ENCODE results near the gene DIS3L2. TPM values are rescaled to one million over a fixed set of nuclear protein-coding genes. Genes with fewer than 3 reads are reported as not detected.

DIS3L2 gene
- total RNA-seq, 2 donors from 2014 or later = 39.5 to 42.4 TPM

DNA sequence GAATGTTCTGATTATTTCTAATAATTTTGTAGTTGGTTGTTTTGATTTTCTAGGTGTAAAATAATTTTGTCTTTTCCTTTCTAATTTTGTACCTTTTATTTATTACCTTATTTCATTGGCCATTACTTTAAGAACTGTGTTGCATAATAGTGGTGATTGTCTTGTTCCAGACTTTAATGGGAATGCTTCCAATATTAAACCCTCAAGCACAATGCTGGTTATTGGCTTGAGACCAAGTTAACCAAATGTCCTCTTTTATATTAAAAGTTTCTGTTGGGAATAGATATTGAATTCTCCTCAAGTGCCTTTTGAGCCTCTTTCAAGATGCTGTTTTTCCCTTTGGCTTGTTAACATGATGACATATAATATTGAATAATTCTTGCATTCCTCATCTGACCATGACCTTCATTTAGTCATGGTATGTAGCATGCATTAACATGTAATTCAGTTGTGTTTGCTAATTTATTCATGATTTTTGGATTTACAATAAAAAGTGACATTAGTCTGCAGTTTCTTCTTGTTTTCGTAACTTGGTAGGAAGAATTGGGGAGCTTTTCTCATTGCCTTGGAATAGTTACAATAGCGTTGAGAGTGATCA, 141.7 kb downstream of the DIS3L2 start:
- Histone ChIP-seq H3K4me1 (ENCODE audit: control insufficient read depth, insufficient read depth, low read length) (peaks cover 5% of the 10 kb centered on the region), H3K27me3 (ENCODE audit: control insufficient read depth, insufficient read depth, low read length, poor library complexity, severe bottlenecking) (no peaks in the 10 kb centered on the region), H3K9me3 (ENCODE audit: control insufficient read depth, low read length) (no peaks in the 10 kb centered on the region), H3K27ac (ENCODE audit: low read depth, low read length) (no peak overlapping the region), H3K36me3 (ENCODE audit: control insufficient read depth, insufficient read depth, low read length) (no peaks in the 10 kb centered on the region), H3K4me3 (ENCODE audit: low read length) (no peak overlapping the region), H3K9ac (ENCODE audit: extremely low read depth, low read length, poor library complexity, severe bottlenecking) (no peak overlapping the region)
- no peak overlapping the region for H3K4me3 Mint-ChIP-seq
- no peak for DNase-seq
- peaks cover 11% of the 10 kb centered on the region for H3K4me1 Mint-ChIP-seq
- WGBS, 2 experiments (ENCODE audit: insufficient coverage in 1 of 2, insufficient read length in 1 of 2) = 93 to 100% methylated on average over 2 of the region's 2 CpGs
- no peaks in the 10 kb centered on the region for H3K9me3 Mint-ChIP-seq
- H3K27ac Mint-ChIP-seq = no peak overlapping the region
- TF ChIP-seq CTCF (conservative IDR thresholded peaks at IDR 0.05) = no peak
- no peaks in the 10 kb centered on the region for H3K27me3 Mint-ChIP-seq (ENCODE audit: insufficient read depth)
- no peaks in the 10 kb centered on the region for H3K36me3 Mint-ChIP-seq (ENCODE audit: low read depth)

DNA sequence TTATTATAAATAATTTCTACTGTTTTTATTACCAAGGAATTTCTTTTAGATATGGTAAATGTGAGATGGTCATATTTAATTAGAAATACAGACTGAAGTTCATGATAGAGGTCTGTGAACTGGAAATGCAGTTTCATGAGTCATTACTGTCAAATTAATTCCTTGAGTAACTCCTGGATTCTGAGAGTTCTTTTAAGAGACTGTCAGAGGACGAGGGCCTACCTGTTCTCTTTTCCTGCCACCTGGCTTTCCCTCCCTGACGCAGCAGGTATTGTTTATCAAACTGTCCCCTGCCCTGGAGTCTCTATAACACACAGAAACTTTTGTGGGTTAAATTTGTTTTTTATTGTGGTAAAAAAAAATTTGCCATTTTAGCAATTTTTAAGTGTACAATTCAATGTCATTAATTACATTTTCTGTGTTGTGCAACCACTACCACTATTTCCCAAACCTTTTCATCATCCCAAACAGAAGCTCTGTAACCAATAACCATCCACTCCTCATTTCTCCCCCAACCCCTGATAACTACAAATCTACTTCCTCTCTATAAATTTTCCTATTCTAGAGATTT, 142.6 kb downstream of the DIS3L2 start:
- TF ChIP-seq CTCF (conservative IDR thresholded peaks at IDR 0.05) = no peak
- H3K27ac Mint-ChIP-seq = no peak overlapping the region
- Histone ChIP-seq H3K36me3 (ENCODE audit: control insufficient read depth, insufficient read depth, low read length) (no peaks in the 10 kb centered on the region), H3K4me3 (ENCODE audit: low read length) (no peak overlapping the region), H3K27me3 (ENCODE audit: control insufficient read depth, insufficient read depth, low read length, poor library complexity, severe bottlenecking) (no peaks in the 10 kb centered on the region), H3K9me3 (ENCODE audit: control insufficient read depth, low read length) (no peaks in the 10 kb centered on the region), H3K4me1 (ENCODE audit: control insufficient read depth, insufficient read depth, low read length) (peaks cover 7% of the 10 kb centered on the region), H3K9ac (ENCODE audit: extremely low read depth, low read length, poor library complexity, severe bottlenecking) (no peak overlapping the region), H3K27ac (ENCODE audit: low read depth, low read length) (no peak overlapping the region)
- no peak for DNase-seq
- H3K9me3 Mint-ChIP-seq = no peaks in the 10 kb centered on the region
- WGBS, 2 experiments (ENCODE audit: insufficient coverage in 1 of 2, insufficient read length in 1 of 2) = 80 to 96% methylated on average over 1 of the region's 2 CpGs
- no peaks in the 10 kb centered on the region for H3K36me3 Mint-ChIP-seq (ENCODE audit: low read depth)
- H3K4me1 Mint-ChIP-seq = peaks cover 19% of the 10 kb centered on the region
- no peak overlapping the region for H3K4me3 Mint-ChIP-seq
- no peaks in the 10 kb centered on the region for H3K27me3 Mint-ChIP-seq (ENCODE audit: insufficient read depth)

- Histone ChIP-seq H3K9ac (ENCODE audit: extremely low read depth, low read length, poor library complexity, severe bottlenecking) (no peak overlapping the region), H3K27ac (ENCODE audit: low read depth, low read length) (no peak overlapping the region), H3K27me3 (ENCODE audit: control insufficient read depth, insufficient read depth, low read length, poor library complexity, severe bottlenecking) (no peaks in the 10 kb centered on the region), H3K9me3 (ENCODE audit: control insufficient read depth, low read length) (peaks cover 22% of the 10 kb centered on the region), H3K4me3 (ENCODE audit: low read length) (no peak overlapping the region), H3K4me1 (ENCODE audit: control insufficient read depth, insufficient read depth, low read length) (peaks cover 7% of the 10 kb centered on the region), H3K36me3 (ENCODE audit: control insufficient read depth, insufficient read depth, low read length) (no peaks in the 10 kb centered on the region)
- no peak for DNase-seq
- Mint-ChIP-seq H3K4me1 (peaks cover 22% of the 10 kb centered on the region), H3K36me3 (ENCODE audit: low read depth) (no peaks in the 10 kb centered on the region), H3K9me3 (no peaks in the 10 kb centered on the region), H3K27me3 (ENCODE audit: insufficient read depth) (peaks cover 3% of the 10 kb centered on the region), H3K27ac (no peak overlapping the region), H3K4me3 (no peak overlapping the region)
- TF ChIP-seq CTCF (conservative IDR thresholded peaks at IDR 0.05) = no peak
- 100% methylated on average over 1 of the region's 1 CpG; no CpG with 5 or more reads in 1 of the 2 experiments for WGBS, 2 experiments (ENCODE audit: insufficient coverage in 1 of 2, insufficient read length in 1 of 2)
Measured at GRCh38 chr2:232111551-232111950, 150.0 kb downstream of the DIS3L2 start.

All from endodermal cell (in vitro differentiated cells).